ENCODE data around the gene SIL1. TPM values are rescaled to one million over a fixed set of nuclear protein-coding genes. Genes with fewer than 3 reads are reported as not detected.

Gene SIL1
- total RNA-seq, 1 experiment from 2014 or later = 46.5 TPM

- H3K27ac ChIP-seq = no peak overlapping the region
- H3K36me3 ChIP-seq (ENCODE audit: low read depth) = no peaks in the 10 kb centered on the region
- intact Hi-C loops (cut with micrococcal nuclease; ENCODE audit: unreplicated experiment) = no loop called here
- H3K9me2 ChIP-seq (ENCODE audit: insufficient read depth) = no peaks in the 10 kb centered on the region
- BruUV-seq (replicated peaks) = no TSS peak
- H2AFZ ChIP-seq = no peak overlapping the region
- TF ChIP-seq EZH2 (IDR thresholded peaks at IDR 0.05; ENCODE audit: low read depth) (no peak), CTCF (conservative IDR thresholded peaks at IDR 0.05) (no peak)
- no peak overlapping the region for H3K4me2 ChIP-seq
- H3K4me1 ChIP-seq (replicated peaks; ENCODE audit: insufficient read depth) = peaks cover 15% of the 10 kb centered on the region
- H3K4me3 ChIP-seq = no peak overlapping the region
- H3K9me3 ChIP-seq (ENCODE audit: insufficient read depth, low read depth) = no peaks in the 10 kb centered on the region
- DNase-seq = no peak
- H3F3A ChIP-seq (ENCODE audit: insufficient read depth, low read depth) = 0 out of 2 replicates have a peak, but pooled peaks cover 5% of the 10 kb centered on the region
- peaks cover 20% of the 10 kb centered on the region for H3K79me2 ChIP-seq (ENCODE audit: low read depth)
- no peaks in the 10 kb centered on the region for H4K20me1 ChIP-seq (ENCODE audit: insufficient read depth)
- ChIA-PET POLR2A (ENCODE audit: unreplicated experiment) (no interaction called here), CTCF (no interaction called here)
- H3K27me3 ChIP-seq (ENCODE audit: insufficient read depth, low read depth) = no peaks in the 10 kb centered on the region
Observed at GRCh38 chr5:139199321-139199720, 1.2 kb upstream of the SIL1 start.

DNA sequence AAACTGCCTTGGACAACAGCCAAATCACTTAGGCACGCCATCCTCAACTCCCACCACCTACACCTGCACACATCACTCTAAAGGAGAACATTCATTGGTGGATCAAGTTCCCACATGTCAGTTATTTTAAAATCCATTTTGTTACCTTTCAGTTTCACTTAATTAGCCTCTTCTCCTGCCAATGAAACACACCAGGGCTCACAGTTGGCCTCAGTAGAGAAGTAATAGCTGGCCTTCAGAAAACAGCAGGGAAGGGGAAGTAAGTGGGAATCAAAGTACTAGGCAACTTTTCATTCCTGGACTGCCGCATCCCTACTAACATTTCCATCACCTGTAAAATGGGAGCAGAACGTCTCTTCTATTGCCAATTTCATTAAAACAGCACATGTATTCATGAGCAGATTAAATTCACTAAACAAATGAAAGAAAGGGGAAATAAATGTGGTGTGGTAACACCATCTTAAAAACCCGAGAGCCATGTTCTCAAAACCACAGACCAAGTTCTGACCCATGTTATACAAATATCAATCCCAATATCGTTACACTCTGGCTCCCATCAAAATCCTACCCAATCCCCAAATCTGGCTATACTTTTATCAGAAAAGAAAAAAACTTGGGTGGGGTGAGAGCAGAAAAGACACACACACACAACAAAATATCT, 1.7 kb downstream of the SIL1 start:
- no peaks in the 10 kb centered on the region for H3K27me3 ChIP-seq (ENCODE audit: insufficient read depth, low read depth)
- H2AFZ ChIP-seq = no peak overlapping the region
- peaks cover 20% of the 10 kb centered on the region for H3K79me2 ChIP-seq (ENCODE audit: low read depth)
- no peaks in the 10 kb centered on the region for H3K9me3 ChIP-seq (ENCODE audit: insufficient read depth, low read depth)
- H3F3A ChIP-seq (ENCODE audit: insufficient read depth, low read depth) = 0 out of 2 replicates have a peak, but pooled peaks cover 5% of the 10 kb centered on the region
- POLR2A ChIA-PET (ENCODE audit: unreplicated experiment) = no interaction called here
- CTCF ChIA-PET = interaction anchor here (0.7 kb wide), 1 partner anchor 70 kb away, joined by 4 read pairs; no protein-coding TSS in a partner anchor
- H3K4me2 ChIP-seq = peak overlapping the region; percentile 99
- intact Hi-C loops (cut with micrococcal nuclease; ENCODE audit: unreplicated experiment) = no loop called here
- no TSS peak for BruUV-seq (replicated peaks)
- H3K27ac ChIP-seq = no peak overlapping the region
- H3K9me2 ChIP-seq (ENCODE audit: insufficient read depth) = no peaks in the 10 kb centered on the region
- no peaks in the 10 kb centered on the region for H4K20me1 ChIP-seq (ENCODE audit: insufficient read depth)
- peaks cover 15% of the 10 kb centered on the region for H3K4me1 ChIP-seq (replicated peaks; ENCODE audit: insufficient read depth)
- peak overlapping the region; percentile 84; the same call in 1 of the 2 replicates for H3K4me3 ChIP-seq
- TF ChIP-seq EZH2 (IDR thresholded peaks at IDR 0.05; ENCODE audit: low read depth) = no peak
- no peak for TF ChIP-seq CTCF (conservative IDR thresholded peaks at IDR 0.05)
- DNase-seq = no peak
- no peaks in the 10 kb centered on the region for H3K36me3 ChIP-seq (ENCODE audit: low read depth)

- no peak overlapping the region for H3K4me2 ChIP-seq
- H3K36me3 ChIP-seq (ENCODE audit: low read depth) = no peaks in the 10 kb centered on the region
- H3K79me2 ChIP-seq (ENCODE audit: low read depth) = peaks cover 20% of the 10 kb centered on the region
- H3K4me1 ChIP-seq (replicated peaks; ENCODE audit: insufficient read depth) = peaks cover 15% of the 10 kb centered on the region
- BruUV-seq (replicated peaks) = no TSS peak
- 0 out of 2 replicates have a peak, but pooled peaks cover 5% of the 10 kb centered on the region for H3F3A ChIP-seq (ENCODE audit: insufficient read depth, low read depth)
- TF ChIP-seq EZH2 (IDR thresholded peaks at IDR 0.05; ENCODE audit: low read depth) = no peak
- TF ChIP-seq CTCF (conservative IDR thresholded peaks at IDR 0.05) = no peak
- no peaks in the 10 kb centered on the region for H3K27me3 ChIP-seq (ENCODE audit: insufficient read depth, low read depth)
- intact Hi-C loops (cut with micrococcal nuclease; ENCODE audit: unreplicated experiment) = no loop called here
- CTCF ChIA-PET = no interaction called here
- H3K27ac ChIP-seq = no peak overlapping the region
- no peaks in the 10 kb centered on the region for H4K20me1 ChIP-seq (ENCODE audit: insufficient read depth)
- no peak overlapping the region for H2AFZ ChIP-seq
- POLR2A ChIA-PET (ENCODE audit: unreplicated experiment) = no interaction called here
- DNase-seq = no peak
- H3K9me2 ChIP-seq (ENCODE audit: insufficient read depth) = no peaks in the 10 kb centered on the region
- H3K4me3 ChIP-seq = no peak overlapping the region
- no peaks in the 10 kb centered on the region for H3K9me3 ChIP-seq (ENCODE audit: insufficient read depth, low read depth)
Observed at GRCh38 chr5:139194486-139194885, 3.7 kb downstream of the SIL1 start.
